HTR-8/SVneo (cell line): ENCODE results near the gene ULBP2.
"Not testable (repeated sequence)": the region's sequence is repeated elsewhere in the genome, so short reads cannot be mapped to it uniquely, and the experiment has no call there.

Experiments used
- DNase-seq: peaks from one replicate; pipeline ENCODE4 v3.0.0; 2011; ENCODE audit warnings: low spot score, mixed read lengths; ENCODE audit not compliant: insufficient read length
- FAIRE-seq: peaks from 2 replicates; lab custom pipeline; 2011; peaks lifted over from hg19 to GRCh38; lab: Jason Lieb, UNC

ULBP2 gene

DNA sequence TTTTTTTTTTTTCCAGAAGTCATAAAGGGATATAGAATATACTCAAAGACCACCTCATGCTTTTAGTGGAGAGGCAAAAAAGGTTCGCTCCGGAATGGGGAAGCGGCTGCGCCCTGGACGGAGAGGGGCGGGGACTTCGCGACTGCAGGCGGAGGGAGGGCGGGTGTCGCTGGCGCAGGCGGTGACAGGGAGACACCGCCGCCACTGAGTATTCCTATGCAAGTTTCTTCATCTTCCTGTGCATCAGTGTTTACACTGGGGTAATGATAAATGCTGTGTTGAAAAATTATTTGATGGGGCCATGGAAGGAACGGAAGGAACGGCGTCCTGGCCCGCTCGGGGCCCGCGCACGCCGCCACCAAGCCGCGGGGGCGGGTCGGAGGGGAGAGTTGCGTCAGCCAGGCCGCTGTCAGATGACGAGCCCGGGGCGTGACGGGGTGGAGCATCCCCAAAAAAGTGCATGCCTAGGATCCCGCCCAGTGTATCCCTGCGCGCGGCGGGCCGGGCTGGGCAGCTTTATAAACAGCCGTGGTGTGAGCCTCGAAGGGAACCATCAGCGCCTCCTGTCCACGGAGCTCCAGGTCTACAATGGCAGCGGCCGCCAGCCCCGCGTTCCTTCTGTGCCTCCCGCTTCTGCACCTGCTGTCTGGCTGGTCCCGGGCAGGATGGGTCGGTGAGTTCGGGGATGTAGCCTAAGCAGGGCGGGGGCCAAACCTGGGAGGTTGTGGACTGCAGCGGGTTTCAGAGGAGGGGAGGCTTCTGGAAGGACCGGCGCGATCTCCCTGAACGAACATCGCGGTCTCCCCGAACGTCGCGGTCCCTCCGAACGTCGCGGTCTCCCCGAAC lies 21.9 kb downstream of the ULBP2 start, which contains the start of gene ULBP1:
ULBP1 (plus strand) TSS at position 482 of the 846 bp plus-strand sequence; CDS start at position 589, 107 bp downstream.
- FAIRE-seq: no peak
- peak; percentile 52 for DNase-seq

DNA sequence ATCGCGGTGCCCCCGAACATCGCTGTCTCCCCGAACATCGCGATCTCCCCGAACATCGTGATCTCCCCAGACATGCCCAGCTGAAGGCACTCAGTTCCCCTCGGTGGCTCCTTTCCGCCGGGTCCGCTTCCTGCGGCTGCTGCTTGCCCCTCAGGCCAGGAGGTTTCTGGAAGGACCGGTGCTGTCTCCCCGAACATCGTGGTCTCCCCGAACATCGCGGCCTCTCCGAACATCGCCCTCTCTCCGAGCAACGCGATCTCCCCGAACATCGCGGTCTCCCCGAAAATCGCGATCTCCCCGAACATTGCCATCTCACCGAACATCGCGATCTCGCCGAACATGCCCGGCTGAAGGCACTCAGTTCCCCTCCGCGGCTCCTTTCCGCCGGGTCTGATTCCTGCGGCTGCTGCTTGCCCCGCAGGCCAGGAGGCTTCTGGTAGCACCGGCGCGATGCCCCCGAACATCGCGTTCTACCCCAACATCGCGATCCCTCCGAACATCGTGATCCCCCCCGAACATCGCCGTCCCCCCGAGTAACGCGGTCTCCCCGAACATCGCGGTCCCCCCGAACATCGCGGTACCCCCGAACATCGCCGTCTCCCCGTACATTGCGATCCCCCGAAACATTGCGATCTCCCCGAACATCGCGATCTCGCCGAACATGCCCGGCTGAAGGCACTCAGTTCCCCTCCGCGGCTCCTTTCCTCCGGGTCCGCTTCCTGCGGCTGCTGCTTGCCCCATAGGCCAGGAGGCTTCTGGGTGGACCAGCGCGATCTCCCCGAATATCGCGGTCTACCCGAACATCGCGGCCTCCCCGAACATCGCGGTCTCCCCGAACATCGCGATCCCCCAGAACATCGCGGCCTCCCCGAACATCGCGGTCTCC lies 22.7 kb downstream of the ULBP2 start:
- DNase-seq: no peak
- no peak for FAIRE-seq

DNA sequence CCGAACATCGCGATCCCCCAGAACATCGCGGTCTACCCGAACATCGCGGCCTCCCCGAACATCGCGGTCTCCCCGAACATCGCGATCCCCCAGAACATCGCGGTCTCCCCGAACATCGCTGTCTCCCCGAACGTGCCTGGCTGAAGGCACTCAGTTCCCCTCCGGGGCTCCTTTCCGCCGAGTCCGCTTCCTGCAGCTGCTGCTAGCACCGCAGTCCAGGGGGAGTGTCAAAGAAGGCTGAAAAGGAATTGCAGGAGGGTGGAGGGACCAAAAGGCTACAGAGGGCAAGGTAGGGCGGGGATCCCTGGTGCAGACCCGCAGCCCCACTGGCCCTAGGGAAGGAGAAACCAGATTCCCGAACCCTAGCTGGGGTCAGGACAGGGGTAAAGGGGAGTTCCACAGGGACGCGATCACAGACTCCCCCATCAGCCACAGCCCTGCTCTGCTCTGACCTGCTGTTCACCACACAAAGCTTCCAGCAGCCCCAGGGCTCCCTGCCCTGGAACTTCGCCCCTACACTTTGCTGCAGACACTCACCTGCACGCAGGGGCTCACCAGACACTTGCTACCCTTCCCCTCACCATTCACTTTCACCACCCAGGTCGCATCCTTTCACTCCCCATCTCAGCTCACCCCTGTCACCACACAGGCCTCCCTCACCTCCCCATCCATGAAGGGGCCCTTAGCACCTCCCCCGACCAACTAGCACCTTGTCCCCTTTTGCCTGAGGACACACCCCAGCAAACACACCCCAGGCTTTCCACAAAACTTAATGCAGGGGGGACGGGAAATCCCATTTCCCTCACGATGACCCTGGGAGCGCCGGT lies 23.6 kb downstream of the ULBP2 start:
- DNase-seq (no peak), FAIRE-seq (no peak)

DNA sequence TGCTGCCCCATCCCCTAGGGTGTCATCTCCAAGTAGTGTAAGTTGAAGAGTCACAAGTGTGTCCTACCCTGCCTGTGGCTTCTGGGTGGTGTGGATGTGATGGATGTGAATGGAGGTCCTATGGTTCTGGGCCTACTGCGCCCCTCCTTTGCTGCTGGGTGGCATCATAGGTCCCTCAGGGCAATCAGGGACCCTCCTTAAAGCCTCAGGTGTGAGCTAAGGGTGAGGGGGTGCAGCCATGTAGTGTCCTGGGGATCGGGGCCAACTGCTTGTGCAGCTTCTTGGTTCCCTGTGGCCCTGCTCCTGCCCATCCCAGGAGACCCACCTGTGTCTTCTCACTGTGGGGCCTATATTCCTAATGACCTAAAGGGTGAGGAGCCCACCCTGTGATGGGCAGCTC lies 24.5 kb downstream of the ULBP2 start:
- DNase-seq, FAIRE-seq: not testable (repeated sequence)

DNA sequence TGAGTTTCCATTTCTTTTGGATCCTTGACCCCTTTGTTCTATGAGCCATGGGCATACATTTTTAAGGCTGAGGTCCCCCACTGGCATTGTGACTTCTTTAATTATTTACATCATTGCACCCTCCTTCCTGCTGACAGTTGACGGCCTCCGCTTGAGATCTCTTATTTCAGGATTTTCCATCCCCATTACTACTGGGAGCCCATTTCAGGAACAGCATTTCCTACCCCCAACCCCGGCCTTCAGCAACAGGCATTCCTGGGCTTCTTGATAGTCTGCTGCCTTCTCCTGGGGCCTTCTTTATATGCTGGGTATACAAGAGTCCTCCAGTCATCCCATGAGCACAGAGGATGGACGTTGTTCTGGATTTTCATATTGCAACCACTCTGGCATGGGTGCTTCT lies 25.8 kb downstream of the ULBP2 start:
- no peak for FAIRE-seq
- DNase-seq: no peak

DNA sequence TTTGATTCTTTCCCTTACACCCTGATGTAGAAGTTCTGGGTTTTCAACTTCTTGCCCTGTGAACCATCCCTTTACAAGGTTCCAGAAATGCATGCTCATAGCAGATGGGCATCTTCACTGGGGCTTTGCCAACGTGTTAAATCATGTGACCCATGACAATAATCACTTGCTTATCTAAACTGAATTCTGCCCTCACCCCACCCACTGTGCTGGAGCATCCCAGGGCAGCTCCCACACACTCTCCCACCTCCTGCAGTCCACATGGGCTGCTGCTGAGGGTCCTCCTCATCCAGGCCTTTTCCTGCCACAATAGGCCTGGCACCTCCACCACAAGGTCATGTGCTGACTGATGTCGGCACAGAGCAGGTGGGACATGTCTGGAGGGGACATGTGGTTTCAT lies 26.2 kb downstream of the ULBP2 start:
- DNase-seq, FAIRE-seq: not testable (repeated sequence)

DNA sequence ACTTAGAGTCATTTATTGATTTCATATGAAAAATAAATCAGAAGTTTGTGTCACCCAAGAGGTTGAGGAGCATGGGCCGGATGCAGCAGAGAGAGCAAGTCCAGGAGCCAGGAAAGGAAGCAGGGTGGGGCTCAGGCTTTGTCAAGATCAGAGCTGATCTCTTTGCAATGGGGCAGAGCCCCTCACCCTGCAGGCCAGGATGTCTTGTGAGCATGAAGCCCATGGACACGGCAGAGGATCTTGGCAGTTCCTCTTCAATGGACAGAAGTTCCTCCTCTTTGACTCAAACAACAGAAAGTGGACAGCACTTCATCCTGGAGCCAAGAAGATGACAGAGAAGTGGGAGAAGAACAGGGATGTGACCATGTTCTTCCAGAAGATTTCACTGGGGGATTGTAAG lies 27.1 kb downstream of the ULBP2 start:
- FAIRE-seq, DNase-seq: not testable (repeated sequence)

DNA sequence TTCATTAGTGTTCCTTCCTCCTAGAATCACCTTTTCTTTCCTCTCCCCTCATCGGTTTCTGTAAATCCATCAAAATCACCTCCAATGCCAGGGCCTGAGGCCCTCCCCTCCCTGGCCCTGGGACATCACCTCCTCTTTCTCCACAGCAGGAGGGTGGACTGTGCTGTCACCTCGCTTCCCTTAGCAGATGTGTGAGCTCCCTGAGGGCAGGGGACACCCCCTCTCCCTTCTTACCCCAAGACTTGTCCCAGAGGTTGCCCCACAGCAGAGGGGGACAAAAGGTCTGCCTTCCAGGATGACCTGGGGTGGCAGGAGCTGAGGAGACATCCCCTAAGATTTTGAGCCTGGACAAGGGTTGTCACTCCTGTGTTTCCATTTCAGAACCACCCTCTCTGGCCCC lies 27.8 kb downstream of the ULBP2 start:
- DNase-seq: no peak
- no peak for FAIRE-seq

DNA sequence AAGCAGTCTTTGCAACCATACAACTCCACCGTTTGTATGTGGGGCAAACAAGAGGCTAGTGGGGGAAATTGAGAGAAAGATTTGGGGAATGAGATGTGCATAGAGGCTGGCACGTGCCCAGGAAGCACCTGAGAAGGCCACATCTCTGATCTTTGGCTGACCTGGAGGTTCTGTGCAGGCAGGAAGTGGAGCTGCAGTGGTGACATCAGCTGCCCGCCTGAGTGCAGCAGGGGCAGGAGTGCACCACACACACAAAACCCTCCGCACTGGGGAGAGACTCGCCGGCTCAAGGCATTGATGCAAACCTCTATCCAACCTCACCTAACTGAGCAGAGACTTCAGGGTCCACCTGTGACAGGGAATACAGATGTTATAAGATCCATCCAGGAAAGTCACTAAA lies 32.6 kb downstream of the ULBP2 start:
- FAIRE-seq, DNase-seq: not testable (repeated sequence)

DNA sequence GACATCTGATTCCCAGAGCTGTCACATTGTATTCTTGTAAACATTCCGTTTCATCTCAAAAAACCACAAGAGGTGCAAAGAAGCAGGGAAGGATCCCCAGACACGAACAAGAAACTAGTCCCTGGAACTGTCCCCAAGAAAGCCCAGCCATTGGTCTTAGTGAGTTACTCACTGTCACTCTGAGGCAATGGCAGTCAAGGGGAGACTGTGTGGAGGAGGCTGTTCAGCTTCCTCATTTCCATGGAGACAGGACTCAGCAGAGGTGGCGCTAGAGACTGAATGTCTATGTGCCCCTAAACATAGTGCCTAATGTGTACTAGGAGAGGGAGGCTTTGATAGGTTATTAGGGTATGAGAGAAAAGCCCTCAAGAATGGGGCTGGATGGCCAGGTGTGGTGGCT lies 33.0 kb downstream of the ULBP2 start:
- FAIRE-seq: no peak
- DNase-seq: no peak

DNA sequence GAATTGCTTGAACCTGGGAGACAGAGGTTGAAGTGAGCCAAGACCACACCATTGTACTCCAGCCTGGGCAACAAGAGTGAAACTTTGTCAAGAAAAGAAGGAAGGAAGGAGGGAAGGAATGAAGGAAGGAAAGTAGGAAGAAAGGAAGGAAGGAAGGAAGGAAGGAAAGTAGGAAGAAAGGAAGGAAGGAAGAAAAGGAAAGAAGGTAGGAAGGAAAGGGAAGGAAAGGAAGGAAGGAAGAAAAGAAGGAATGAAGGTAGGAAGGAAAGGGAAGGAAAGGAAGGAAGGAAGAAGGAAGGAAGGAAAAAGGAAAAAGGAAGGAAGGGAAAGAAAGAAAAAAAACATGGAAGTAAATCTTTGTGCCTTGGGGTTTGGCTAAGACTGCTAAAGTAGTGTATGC lies 33.6 kb downstream of the ULBP2 start:
- no peak for FAIRE-seq
- DNase-seq: no peak

DNA sequence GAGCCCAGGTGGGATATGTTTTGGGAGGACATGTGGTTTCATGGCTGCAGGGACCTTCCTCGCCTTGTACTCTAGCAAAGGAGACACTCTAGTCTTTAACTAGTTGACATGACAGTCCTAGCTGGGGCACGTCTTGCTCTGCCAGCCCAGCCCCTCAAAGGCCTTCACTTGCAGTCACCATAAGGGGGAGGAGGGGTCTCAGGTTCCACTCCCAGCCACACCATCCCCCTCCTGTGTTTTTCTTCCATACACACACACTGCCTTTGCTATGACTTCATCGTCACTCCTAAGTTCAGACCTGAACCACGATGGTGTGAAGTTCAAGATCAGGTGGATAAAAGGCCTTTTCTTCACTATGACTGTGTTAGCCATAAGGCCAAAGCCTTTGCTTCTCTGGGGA lies 35.4 kb downstream of the ULBP2 start:
- FAIRE-seq (no peak), DNase-seq (no peak)

DNA sequence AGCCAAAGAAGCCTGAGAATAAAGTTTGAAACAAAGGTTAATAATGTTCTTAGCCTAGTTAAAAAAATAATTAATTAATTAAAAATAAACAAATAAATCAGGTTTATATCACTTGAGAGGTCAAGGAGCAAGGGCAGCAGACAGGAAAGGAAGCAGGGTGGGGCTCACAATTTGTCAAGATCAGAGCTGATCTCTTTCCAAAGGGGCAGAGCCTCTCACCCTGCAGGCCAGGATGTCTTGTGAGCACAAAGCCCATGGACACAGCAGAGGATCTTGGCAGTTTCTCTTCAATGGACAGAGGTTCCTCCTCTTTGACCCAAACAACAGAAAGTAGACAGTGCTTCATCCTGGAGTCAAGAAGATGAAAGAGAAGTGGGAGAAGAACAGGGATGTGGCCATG lies 36.8 kb downstream of the ULBP2 start:
- FAIRE-seq (no peak), DNase-seq (no peak)

DNA sequence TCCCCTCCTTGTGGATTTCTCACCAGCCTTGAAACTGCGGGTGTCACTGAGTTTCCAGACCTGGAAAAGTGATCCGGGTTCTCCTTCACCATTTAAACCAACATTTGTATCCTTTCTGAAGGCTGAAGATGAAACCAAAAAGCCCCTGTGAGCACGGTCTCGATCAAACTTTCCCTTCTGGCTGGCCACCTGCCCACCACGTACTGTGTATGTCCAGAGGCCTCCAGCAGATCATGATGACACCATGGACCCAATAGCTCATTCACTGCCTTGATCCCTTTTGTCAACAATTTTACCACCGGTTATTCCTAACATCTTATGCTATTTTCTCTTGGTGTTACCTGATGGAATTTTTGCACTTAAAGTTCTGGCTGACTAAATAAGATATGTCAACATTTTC lies 37.5 kb downstream of the ULBP2 start:
- DNase-seq (no peak), FAIRE-seq (no peak)

DNA sequence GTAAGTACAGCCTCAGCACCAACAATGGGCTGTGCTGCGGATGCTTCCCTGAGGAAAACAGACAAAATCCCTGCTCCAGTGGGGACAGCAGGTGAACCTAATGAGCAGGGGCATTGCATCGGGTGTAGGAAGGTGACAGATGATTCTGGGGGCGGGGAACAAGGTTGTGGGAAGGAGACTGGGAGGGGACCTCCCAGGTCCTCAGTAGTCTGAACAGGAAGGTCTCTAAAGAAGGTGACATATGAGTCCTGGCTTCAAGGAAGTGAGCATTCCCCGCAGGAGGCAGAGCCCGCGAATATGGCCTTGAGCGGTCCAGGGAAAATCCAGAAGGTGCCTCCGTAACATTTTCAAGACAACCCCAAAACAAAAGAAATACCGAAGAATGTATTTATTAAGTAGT lies 41.3 kb downstream of the ULBP2 start:
- FAIRE-seq (no peak), DNase-seq (no peak)

DNA sequence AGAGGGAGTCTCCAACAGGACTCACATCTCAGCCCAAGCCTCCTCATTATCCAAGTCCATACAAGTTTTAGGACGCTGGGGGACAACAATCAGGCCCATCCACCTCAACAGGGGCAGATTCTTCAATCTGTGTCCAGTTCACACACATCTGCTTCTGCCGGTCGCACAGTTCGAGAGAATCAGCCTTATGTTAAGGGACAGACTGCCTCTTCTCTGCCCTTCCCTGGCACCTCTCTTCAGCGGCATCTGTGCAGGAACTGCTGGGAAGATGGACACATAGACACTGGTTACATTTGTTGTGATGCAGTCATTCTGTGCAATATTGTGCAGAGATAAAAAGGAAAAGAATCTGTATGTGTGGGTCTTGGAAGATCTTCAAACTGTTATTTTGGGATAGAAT lies 43.0 kb downstream of the ULBP2 start:
- DNase-seq (no peak), FAIRE-seq (no peak)

DNA sequence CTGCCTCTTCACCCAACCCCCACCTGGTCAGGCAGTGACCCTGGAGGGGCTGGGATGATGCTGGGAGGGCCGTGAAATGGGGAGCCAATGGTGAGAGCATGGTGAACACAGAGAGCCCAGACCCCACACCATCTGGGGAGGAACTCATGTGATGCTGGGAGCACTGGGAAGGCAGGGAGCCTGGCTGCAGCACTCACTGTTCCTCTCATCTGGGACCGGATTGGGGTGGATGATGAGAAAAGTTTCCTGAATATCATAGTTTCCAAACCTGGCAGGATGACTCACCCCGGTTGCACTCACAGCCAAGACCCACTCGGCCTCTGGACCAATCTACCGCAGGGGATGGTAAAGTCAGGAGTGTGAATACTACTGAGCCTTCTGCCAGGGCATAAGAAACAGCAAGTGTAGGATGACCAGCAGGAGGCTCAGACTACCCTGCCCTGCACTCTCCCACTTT lies 43.7 kb downstream of the ULBP2 start:
- DNase-seq (no peak), FAIRE-seq (no peak)

DNA sequence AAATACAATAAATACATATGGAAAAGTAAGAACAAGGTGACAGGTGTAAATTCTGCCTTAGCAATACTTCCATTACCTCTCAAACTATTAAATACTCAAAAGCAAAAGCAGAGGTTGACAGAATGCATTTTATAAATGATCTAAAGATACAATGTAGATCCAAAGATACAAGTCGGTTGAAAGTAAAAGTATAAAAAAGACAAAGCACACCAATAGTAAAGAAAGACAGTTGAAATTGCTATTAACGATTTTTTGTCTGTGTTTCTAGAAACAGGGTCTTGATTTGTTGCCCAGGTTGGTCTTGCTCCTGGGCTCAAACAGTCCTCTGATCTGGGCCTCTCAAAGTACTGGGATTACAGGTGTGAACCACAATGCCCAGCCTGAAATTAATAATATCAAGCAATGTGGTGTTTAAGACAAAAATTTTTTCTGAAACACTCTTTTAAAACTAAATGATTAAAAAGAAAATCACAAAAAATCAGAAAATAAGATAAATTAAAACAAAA lies 45.8 kb downstream of the ULBP2 start:
- no peak for FAIRE-seq

DNA sequence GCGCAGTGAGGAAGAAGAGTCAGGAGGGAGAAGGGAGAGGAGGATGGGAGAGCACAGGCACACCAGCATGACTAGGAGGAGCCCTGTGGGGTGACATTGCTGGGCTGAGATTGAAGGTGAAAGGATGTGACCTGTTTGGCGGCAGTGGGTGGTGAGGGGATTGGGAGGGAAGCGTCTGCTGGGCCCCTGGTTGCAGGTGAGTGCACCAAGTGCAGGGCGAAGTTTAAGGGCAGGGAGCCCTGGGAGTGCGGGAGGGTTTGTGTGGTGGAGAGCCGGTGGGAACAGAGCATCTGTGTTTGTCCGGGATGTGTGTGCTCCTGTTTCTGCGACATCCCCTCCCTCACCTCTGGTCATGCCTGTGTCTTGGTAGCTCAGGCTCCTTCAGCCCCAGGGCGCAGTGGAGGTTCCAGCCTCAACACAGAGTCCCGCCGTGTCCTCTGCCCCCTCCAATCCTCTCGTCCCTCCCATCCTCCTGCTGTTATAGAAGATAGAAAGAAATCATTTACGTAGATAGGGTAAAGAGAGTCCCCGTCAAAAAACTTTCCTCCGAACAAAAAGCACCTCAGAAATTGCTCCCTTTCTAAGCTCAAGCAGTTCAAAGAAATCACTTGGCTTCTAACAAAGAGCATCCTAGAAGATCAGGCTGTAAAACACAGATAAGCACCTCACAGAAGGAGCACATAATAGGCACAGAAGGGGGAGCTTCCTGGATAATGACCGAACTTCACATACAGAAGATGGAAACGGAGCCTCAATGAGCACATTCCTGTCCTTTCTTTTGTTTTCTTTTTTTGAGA lies 46.9 kb downstream of the ULBP2 start:
- no peak for FAIRE-seq
- no peak for DNase-seq

More for the DNA sequence above, 45.8 kb downstream of the ULBP2 start:
- no peak for DNase-seq
